ENCODE measurements around the gene TMPRSS7.

GRCh38 chr3:112000966-112001365, 33.6 kb upstream of the TMPRSS7 start:
- TF ChIP-seq POLR2AphosphoS5 (IDR thresholded peaks at IDR 0.05; ENCODE audit: low read depth, low read length) (no peak), REST (IDR thresholded peaks at IDR 0.05; ENCODE audit: insufficient read depth in 1 of 2, low read depth in 2 of 2, low read length in 1 of 2) (no peak)
